Esophagus mucosa (tissue), 1 donor: Measurements from ENCODE around the gene LRRK1. TPM values are rescaled to one million over a fixed set of nuclear protein-coding genes. Genes with fewer than 3 reads are reported as not detected.
A peak's percentile ranks its signal among the peaks of the same experiment; 100 is the strongest.

ENCODE experiments used
- ATAC-seq: fragments of 200-7000 bp; cut with Tn5 transposase; one replicate; pipeline ENCODE4 v1.9.1; 2020
- total RNA-seq: library from RNA; stranded (reverse); gene quantifications from one replicate; pipeline ENCODE4 v1.2.4, GENCODE V29; 2023
- donor health status: DM: yes; HTN: yes; CAD: no.

The LRRK1 gene
- 14.2 TPM for total RNA-seq

GRCh38 chr15:100918690-100919480 lies at the start of gene LRRK1:
TSS of gene LRRK1 (plus strand) at chr15:100919357. CDS start at chr15:100924633, 5,276 bp downstream.
- peak; percentile 31 for ATAC-seq

- peak; percentile 64 for ATAC-seq
Measured at GRCh38 chr15:100873029-100873677, 46.0 kb upstream of the LRRK1 start.

DNA sequence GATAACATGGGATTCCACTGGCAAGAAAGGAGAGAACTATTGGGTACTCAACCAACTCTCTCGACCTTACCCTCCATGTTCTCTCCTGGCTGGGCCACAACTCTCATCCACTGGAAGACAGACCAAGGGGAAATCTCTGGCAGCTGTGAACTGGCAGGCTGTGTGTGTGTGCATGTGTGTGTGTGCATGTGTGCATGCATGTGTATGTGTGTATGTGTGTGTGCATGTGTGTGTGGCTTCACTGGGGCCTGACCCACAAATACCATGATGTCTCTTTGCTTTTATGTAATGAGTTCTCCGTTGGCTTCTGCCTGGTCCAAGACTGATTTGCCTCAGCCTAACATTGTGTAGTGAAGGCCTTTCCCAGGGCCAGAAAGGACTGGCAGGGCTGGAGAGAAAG lies 43.7 kb upstream of the LRRK1 start:
- no peak for ATAC-seq

GRCh38 chr15:100875976-100876375 lies 43.2 kb upstream of the LRRK1 start:
- no peak for ATAC-seq

DNA sequence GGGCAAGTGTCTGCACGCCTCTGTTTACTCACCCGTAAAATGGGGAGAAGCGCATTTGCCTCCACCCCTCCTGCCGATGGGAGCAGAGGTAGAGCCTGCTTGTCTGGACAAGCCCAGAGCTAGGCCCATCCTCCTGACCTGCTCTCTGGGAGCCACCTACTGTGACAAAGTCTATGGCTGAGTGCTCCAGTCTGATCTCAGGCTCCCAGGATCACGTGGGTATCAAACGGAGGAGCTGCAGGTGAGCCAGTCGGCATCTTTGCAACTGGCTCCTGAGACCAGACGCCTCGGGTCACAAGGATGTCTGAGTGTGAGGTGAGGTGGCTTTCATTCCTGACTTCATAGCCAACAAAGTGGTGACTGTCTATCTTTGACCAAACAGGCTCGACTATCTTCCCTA lies 41.6 kb upstream of the LRRK1 start:
- ATAC-seq, result peak; percentile 93

DNA sequence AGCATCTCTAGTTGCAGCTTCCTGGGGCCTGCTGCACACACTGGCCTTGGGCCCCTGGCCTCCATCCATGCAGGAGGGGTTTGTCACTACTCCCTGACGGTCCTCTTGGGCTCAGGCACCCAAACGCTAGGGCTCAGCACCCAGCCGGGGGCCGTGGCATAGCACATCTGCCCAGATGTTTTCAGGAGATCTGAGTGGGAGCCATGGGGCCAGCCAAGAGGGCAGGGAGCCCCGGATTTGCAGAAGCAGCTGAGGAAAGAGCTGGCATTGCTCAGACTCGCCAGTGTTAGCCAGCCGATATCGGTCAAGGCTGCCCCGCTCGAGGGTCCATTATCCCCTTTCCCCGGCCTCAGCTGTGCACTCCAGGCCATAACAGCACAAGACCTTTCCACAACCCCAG lies 41.0 kb upstream of the LRRK1 start:
- ATAC-seq, result no peak

GRCh38 chr15:100878648-100879047 lies 40.5 kb upstream of the LRRK1 start:
- no peak for ATAC-seq

DNA sequence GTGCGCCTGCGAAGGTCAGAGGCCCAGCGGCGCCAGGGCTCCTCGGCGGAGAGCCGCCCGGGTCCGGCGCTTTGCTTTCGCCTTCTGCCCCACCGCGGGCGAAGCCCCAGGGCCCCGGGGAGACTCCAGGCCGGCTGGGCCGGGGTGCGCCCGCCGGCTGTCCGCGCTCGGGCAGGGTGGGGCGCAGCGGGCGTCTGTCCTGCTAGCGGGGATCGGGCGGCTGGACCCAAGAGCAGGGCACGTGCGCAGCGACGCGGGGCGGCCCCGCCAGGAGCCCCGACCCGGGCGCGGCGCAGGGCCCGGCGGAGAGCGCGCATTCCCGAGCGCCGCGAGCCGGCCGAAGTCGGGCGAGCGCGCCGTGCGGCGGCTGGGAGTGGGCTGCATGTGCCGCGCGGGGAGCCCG lies 40.1 kb upstream of the LRRK1 start:
- no peak for ATAC-seq

- peak; percentile 59 for ATAC-seq
Measured at GRCh38 chr15:100879464-100880138, 39.6 kb upstream of the LRRK1 start, which contains the start of gene ALDH1A3. TSS of gene ALDH1A3 (plus strand) at chr15:100879831. CDS start at chr15:100879908, 77 bp downstream.

DNA sequence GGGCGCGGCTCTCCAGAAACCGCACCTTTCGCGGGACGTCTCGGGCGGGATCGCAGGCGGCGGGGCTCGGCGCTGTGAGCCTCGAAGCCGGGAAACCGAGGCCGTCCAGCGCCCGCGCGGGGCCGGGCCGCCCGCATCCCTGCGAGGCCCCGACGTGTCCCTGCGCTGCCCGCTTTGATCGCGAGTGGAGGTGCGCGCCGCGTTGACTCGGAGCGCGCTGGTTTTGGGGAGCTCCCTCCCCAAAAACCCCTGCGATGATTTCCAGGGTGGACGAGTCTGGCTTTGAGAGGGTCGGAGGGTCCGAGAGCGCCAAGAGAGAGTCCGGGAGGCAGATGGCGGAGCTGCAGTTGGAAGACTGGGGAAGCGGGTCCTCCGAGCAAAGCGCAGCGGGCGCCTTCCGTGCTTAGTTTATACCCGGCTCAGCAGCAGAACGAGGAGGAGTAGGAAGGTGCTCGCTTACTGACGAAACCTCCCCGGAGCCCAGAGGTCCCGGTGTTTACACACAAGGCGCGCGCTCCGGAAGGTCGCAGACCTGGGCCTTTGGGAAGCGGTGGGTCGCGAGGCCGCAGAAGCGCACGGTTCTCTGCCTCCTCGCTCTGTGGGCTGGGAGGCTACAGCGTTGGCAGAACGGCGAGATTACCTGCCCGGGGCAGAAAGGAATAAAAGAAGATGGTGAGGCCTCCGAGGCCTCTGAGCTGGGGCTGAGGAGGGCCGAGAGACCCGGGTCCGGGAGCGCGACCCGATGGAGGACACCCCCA lies 38.8 kb upstream of the LRRK1 start:
- ATAC-seq, result no peak

DNA sequence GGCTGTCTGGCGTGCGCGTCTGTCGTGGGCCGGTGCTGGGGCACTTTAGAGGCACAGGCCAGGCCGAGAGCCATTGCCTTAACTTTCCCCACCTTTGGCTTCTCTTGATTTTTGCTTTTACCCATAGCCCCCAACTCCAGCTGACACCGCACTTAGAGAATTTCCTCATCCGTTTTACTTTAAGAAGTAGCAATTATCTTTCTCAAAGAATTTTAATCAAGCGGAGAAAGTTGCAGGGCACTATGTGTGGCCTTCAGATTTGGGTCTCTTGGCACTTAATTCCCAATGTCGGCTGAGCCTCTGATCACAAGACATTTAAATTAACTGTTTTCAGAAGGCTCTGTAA lies 38.3 kb upstream of the LRRK1 start:
- no peak for ATAC-seq

- ATAC-seq, result no peak
Measured at GRCh38 chr15:100881573-100882336, 37.4 kb upstream of the LRRK1 start.

DNA sequence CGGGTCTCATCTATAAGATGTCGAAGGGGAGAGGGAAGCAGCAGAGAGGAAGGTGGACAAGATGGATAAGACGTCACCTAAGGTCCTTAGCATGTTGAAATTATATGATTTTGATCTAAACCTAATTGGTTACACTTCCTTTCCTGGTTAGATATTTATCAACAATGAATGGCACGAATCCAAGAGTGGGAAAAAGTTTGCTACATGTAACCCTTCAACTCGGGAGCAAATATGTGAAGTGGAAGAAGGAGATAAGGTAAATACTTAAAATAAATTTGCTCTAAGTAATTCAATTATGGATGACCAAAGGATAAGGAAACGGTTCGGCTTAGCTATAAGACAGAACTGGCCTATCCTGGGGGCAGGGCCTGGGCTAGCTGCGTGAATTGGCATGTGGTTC lies 34.0 kb upstream of the LRRK1 start:
- no peak for ATAC-seq

- no peak for ATAC-seq
Measured at GRCh38 chr15:100885811-100886210, 33.3 kb upstream of the LRRK1 start.

DNA sequence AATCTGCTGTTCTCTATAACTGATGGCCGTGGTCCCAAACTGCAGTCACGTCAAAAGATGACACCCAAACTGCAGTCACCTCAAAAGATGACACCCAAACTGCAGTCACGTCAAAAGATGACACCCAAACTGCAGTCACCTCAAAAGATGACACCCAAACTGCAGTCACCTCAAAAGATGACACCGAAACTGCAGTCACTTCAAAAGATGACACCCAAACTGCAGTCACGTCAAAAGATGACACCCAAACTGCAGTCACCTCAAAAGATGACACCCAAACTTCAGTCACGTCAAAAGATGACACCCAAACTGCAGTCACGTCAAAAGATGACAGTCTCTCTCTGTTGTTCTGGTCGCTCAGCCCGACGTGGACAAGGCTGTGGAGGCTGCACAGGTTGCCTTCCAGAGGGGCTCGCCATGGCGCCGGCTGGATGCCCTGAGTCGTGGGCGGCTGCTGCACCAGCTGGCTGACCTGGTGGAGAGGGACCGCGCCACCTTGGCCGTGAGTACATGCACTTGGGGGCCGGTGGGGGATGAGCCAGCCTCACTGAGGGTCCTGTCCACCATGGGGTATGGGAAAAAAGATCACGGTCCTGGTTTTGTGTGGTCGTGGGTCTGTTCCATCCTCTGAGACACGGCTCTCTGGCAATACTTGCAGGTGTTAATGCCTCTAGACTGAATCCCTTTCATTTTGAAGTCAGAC lies 31.8 kb upstream of the LRRK1 start:
- no peak for ATAC-seq

GRCh38 chr15:100889385-100890050 lies 29.6 kb upstream of the LRRK1 start:
- peak; percentile 78 for ATAC-seq

- ATAC-seq, result peak; percentile 32
Measured at GRCh38 chr15:100890051-100890720, 29.0 kb upstream of the LRRK1 start.

GRCh38 chr15:100890850-100891249 lies 28.3 kb upstream of the LRRK1 start:
- ATAC-seq, result peak; percentile 9

DNA sequence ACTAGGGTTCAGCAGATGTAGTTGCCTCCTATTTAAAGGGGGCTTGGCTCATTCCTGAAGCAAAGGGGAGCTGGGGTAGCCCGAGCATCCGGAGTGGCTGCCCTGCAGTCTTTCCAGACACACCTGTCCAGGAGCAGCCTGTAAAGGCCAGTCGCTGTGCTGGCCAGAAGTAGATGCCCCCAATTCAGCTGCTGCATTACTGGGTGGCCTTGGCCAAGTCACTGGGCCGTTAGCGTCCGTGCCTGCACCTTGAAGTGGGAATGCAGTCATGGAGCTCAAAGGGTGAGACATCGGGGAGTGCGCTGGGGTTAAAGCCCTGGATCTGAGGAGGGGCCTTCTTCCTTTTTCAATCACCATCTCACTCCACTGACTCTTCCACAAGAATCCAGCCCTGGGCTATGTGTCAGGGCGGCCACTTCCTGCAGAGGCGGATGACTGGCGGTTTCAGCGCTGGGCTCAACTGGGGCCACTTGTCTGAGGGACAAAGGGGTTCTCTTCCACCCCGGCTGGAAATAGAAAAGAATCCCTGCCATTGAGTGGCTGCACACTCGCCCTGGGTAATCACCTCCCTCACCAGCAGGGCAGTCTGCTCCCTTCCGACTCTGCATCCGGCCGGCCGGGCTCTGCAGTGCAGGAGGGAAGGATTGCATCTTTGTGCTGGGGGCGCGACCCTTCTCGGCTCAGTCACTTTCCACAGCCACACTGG lies 27.7 kb upstream of the LRRK1 start:
- no peak for ATAC-seq

DNA sequence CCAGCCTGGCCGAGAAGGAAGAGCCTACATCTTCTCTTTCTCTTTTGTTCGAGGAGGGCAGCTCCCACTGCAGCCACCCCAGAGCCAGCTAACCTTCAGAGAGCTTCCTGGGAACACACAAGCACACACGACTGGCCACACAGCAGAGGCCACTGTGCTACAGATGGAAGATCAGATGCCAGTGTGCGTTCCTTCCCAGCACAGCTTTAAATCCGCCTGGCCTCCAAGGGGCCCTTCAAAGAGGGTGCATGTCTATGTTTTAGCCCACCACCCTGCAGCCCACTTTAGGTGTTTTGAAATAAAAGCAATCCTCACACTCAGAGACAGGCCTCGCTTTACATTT lies 27.2 kb upstream of the LRRK1 start:
- no peak for ATAC-seq
